ENCODE results near the gene NRG2.

NRG2 gene

GRCh38 chr5:139896718-139897117, 146.4 kb downstream of the NRG2 start:
- TF ChIP-seq, protein P1, sequence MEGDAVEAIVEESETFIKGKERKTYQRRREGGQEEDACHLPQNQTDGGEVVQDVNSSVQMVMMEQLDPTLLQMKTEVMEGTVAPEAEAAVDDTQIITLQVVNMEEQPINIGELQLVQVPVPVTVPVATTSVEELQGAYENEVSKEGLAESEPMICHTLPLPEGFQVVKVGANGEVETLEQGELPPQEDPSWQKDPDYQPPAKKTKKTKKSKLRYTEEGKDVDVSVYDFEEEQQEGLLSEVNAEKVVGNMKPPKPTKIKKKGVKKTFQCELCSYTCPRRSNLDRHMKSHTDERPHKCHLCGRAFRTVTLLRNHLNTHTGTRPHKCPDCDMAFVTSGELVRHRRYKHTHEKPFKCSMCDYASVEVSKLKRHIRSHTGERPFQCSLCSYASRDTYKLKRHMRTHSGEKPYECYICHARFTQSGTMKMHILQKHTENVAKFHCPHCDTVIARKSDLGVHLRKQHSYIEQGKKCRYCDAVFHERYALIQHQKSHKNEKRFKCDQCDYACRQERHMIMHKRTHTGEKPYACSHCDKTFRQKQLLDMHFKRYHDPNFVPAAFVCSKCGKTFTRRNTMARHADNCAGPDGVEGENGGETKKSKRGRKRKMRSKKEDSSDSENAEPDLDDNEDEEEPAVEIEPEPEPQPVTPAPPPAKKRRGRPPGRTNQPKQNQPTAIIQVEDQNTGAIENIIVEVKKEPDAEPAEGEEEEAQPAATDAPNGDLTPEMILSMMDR (IDR thresholded peaks at IDR 0.05; ENCODE audit: low read depth, low read length): no peak
- H3K27me3 ChIP-seq (ENCODE audit: insufficient read depth, low read depth, severe bottlenecking): no peaks in the 10 kb centered on the region
- no peak for DNase-seq
- no peaks in the 10 kb centered on the region for H3K36me3 ChIP-seq
- H3K27ac ChIP-seq: no peak overlapping the region
- no peaks in the 10 kb centered on the region for H3K9me3 ChIP-seq (ENCODE audit: severe bottlenecking)
- H3K4me3 ChIP-seq (ENCODE audit: low read depth, low read length): no peak overlapping the region

DNA sequence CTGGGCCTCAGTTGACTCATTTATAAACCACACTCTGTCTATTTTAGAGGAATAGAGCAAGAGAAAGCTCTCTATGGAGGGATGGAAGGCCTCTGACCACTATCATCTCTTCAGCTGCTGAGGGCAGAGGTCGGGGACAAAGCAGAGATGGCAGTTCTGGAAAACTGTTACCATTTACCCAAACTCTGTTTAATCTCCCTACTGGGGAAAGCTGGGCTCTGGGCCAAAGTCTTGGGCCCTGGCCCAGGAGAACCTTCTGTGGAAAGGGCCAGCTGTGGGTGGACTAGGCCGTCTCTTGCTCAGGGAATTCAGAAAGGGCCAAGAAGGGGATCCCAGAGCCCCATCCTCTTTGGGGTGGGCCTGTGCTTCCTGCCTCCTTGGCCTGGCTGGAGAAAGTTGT, 147.5 kb downstream of the NRG2 start:
- TF ChIP-seq, protein P1 (IDR thresholded peaks at IDR 0.05; ENCODE audit: low read depth, low read length): no peak
- no peak overlapping the region for H3K27ac ChIP-seq
- no peaks in the 10 kb centered on the region for H3K9me3 ChIP-seq (ENCODE audit: severe bottlenecking)
- no peak overlapping the region for H3K4me3 ChIP-seq (ENCODE audit: low read depth, low read length)
- no peaks in the 10 kb centered on the region for H3K36me3 ChIP-seq
- DNase-seq: no peak
- no peaks in the 10 kb centered on the region for H3K27me3 ChIP-seq (ENCODE audit: insufficient read depth, low read depth, severe bottlenecking)

GRCh38 chr5:139895046-139895445, 148.1 kb downstream of the NRG2 start:
- H3K27me3 ChIP-seq (ENCODE audit: insufficient read depth, low read depth, severe bottlenecking): no peaks in the 10 kb centered on the region
- H3K27ac ChIP-seq: no peak overlapping the region
- no peaks in the 10 kb centered on the region for H3K9me3 ChIP-seq (ENCODE audit: severe bottlenecking)
- H3K4me3 ChIP-seq (ENCODE audit: low read depth, low read length): no peak overlapping the region
- TF ChIP-seq, protein P1 (IDR thresholded peaks at IDR 0.05; ENCODE audit: low read depth, low read length): no peak
- no peaks in the 10 kb centered on the region for H3K36me3 ChIP-seq
- DNase-seq: no peak

DNA sequence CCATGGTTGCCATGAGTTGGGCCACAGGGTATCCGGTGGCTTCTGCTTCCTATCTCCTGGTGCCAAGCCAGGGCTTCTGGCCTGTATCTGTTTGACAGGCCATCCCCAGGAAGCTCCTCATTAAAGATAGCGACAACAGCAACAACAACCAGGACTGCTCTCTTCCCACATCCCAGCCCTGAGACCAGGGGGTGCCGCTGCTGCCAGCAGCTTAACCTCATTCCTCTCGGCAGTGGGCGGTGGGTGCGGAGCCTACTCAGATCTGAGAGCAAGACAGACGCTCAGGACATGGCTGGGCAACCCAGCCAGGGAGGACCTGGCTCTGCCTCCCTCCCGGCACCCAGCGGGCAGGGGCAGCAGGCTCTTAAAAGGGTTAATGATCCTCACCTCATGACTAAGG, 149.2 kb downstream of the NRG2 start:
- TF ChIP-seq, protein P1 (IDR thresholded peaks at IDR 0.05; ENCODE audit: low read depth, low read length): no peak

DNA sequence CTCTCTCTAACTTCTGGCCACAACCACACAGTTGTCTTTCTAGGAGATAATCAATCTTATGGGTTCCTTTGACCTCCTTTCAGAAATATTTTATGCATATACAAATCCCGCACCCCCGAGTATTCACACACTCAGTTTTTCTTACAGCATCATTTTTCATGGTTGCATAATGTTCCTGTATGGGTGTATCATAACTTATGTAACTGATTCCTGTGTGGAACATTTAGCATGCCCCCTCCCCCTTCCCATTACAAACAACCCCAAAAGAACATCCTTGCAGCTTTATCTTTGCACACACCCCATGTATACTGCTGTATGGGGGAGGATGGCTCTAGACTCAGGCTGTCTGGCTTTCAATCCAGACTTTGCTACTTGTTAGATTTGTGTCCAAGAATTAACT, 153.7 kb downstream of the NRG2 start:
- Histone ChIP-seq H3K27ac (no peak overlapping the region), H3K4me3 (ENCODE audit: low read depth, low read length) (no peak overlapping the region), H3K27me3 (ENCODE audit: insufficient read depth, low read depth, severe bottlenecking) (no peaks in the 10 kb centered on the region), H3K36me3 (no peaks in the 10 kb centered on the region), H3K9me3 (ENCODE audit: severe bottlenecking) (no peaks in the 10 kb centered on the region)
- TF ChIP-seq, protein P1 (IDR thresholded peaks at IDR 0.05; ENCODE audit: low read depth, low read length): no peak
- DNase-seq: no peak

More for the DNA sequence above, 149.2 kb downstream of the NRG2 start:
- Histone ChIP-seq H3K4me3 (ENCODE audit: low read depth, low read length) (no peak overlapping the region), H3K9me3 (ENCODE audit: severe bottlenecking) (no peaks in the 10 kb centered on the region), H3K27me3 (ENCODE audit: insufficient read depth, low read depth, severe bottlenecking) (no peaks in the 10 kb centered on the region), H3K27ac (no peak overlapping the region), H3K36me3 (no peaks in the 10 kb centered on the region)
- no peak for DNase-seq

DNA sequence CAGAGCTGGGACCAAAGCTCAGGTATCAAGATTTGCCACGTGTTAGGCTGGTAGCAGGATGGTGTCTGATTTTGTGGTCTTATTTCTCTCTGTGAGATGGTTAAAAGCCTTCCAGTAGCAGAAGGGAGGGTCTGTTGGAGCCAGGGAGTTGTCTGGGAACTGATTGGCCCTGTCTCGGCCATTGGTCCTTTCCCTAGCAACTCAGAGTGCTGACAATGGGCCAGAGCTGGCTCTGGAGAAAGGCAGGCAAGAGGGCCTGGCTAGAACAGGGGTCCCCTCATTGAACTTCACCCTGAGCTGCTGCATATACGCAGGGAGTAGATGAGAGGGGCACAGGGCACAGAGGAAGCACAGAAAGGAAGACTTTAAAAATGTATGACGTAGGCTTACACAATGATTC, 154.7 kb downstream of the NRG2 start:
- TF ChIP-seq, protein P1 (IDR thresholded peaks at IDR 0.05; ENCODE audit: low read depth, low read length): no peak
- H3K27me3 ChIP-seq (ENCODE audit: insufficient read depth, low read depth, severe bottlenecking): no peaks in the 10 kb centered on the region
- H3K27ac ChIP-seq: no peak overlapping the region
- H3K36me3 ChIP-seq: no peaks in the 10 kb centered on the region
- no peak for DNase-seq
- no peak overlapping the region for H3K4me3 ChIP-seq (ENCODE audit: low read depth, low read length)
- H3K9me3 ChIP-seq (ENCODE audit: severe bottlenecking): no peaks in the 10 kb centered on the region

Data from WERI-Rb-1 (cell line).